ENCODE data around the gene DUS1L.
A peak's percentile ranks its signal among the peaks of the same experiment; 100 is the strongest.

Gene DUS1L

GRCh38 chr17:82065638-82066303, at the start of gene DUS1L:
Gene DUS1L, minus strand, starts transcription at chr17:82065804. Its CDS starts 745 bp downstream, at chr17:82065059.
- peak; percentile 90 for DNase-seq (ENCODE audit: low spot score)

- DNase-seq (ENCODE audit: low spot score): no peak
Observed at GRCh38 chr17:82114872-82115271, 49.3 kb upstream of the DUS1L start.

GRCh38 chr17:82114447-82114846, 48.8 kb upstream of the DUS1L start:
- DNase-seq (ENCODE audit: low spot score): peak; percentile 39

GRCh38 chr17:82113941-82114340, 48.3 kb upstream of the DUS1L start:
- DNase-seq (ENCODE audit: low spot score): peak; percentile 38

- peak; percentile 44 for DNase-seq (ENCODE audit: low spot score)
Observed at GRCh38 chr17:82113422-82113821, 47.8 kb upstream of the DUS1L start.

- DNase-seq (ENCODE audit: low spot score): no peak
Observed at GRCh38 chr17:82112914-82113311, 47.3 kb upstream of the DUS1L start.

GRCh38 chr17:82112181-82112913, 46.7 kb upstream of the DUS1L start:
- DNase-seq (ENCODE audit: low spot score): no peak

GRCh38 chr17:82110298-82110697, 44.7 kb upstream of the DUS1L start:
- no peak for DNase-seq (ENCODE audit: low spot score)

- no peak for DNase-seq (ENCODE audit: low spot score)
Observed at GRCh38 chr17:82108961-82109475, 43.4 kb upstream of the DUS1L start.

- no peak for DNase-seq (ENCODE audit: low spot score)
Observed at GRCh38 chr17:82108496-82108945, 42.9 kb upstream of the DUS1L start.

- no peak for DNase-seq (ENCODE audit: low spot score)
Observed at GRCh38 chr17:82108038-82108437, 42.4 kb upstream of the DUS1L start.

- DNase-seq (ENCODE audit: low spot score): no peak
Observed at GRCh38 chr17:82107341-82107860, 41.8 kb upstream of the DUS1L start.

GRCh38 chr17:82106688-82107305, 41.2 kb upstream of the DUS1L start:
- DNase-seq (ENCODE audit: low spot score): no peak

- peak; percentile 87 for DNase-seq (ENCODE audit: low spot score)
Observed at GRCh38 chr17:82105882-82106687, 40.5 kb upstream of the DUS1L start.

- DNase-seq (ENCODE audit: low spot score): no peak
Observed at GRCh38 chr17:82105417-82105881, 39.8 kb upstream of the DUS1L start.

GRCh38 chr17:82104797-82105416, 39.3 kb upstream of the DUS1L start:
- DNase-seq (ENCODE audit: low spot score): no peak

- peak; percentile 91 for DNase-seq (ENCODE audit: low spot score)
Observed at GRCh38 chr17:82103553-82104451, 38.2 kb upstream of the DUS1L start.

GRCh38 chr17:82101767-82102679, 36.4 kb upstream of the DUS1L start:
- DNase-seq (ENCODE audit: low spot score): no peak

- no peak for DNase-seq (ENCODE audit: low spot score)
Observed at GRCh38 chr17:82101301-82101715, 35.7 kb upstream of the DUS1L start.
